Coronary artery (tissue), 2 donors: ENCODE data around the gene TMPRSS11B.
"Not testable (repeated sequence)": the region's sequence is repeated elsewhere in the genome, so short reads cannot be mapped to it uniquely, and the experiment has no call there.

Source experiments
- DNase-seq: peaks from one replicate; pipeline ENCODE4 v3.0.0-alpha.2; 2017; ENCODE audit warnings: low spot score
- H3K27ac ChIP-seq, 2 donors: fragments of 200-600 bp; sonication (generic); one replicate each; pipeline ENCODE4 v1.5.1; 2016 to 2019
- H3K4me3 ChIP-seq: fragments of 200-600 bp; sonication (generic); 2 replicates; pipeline ENCODE4 v1.5.1; 2016; ENCODE audit warnings: mild to moderate bottlenecking, moderate library complexity
- TF ChIP-seq, protein P1 (sequence below): fragments of 200-600 bp; sonication (generic); IDR thresholded peaks from one replicate; pipeline ENCODE4 v1.5.1; 2019; ENCODE audit warnings: antibody characterized with exemption

The TMPRSS11B gene

GRCh38 chr4:68218044-68218443 lies 27.4 kb downstream of the TMPRSS11B start:
- TF ChIP-seq, protein P1, sequence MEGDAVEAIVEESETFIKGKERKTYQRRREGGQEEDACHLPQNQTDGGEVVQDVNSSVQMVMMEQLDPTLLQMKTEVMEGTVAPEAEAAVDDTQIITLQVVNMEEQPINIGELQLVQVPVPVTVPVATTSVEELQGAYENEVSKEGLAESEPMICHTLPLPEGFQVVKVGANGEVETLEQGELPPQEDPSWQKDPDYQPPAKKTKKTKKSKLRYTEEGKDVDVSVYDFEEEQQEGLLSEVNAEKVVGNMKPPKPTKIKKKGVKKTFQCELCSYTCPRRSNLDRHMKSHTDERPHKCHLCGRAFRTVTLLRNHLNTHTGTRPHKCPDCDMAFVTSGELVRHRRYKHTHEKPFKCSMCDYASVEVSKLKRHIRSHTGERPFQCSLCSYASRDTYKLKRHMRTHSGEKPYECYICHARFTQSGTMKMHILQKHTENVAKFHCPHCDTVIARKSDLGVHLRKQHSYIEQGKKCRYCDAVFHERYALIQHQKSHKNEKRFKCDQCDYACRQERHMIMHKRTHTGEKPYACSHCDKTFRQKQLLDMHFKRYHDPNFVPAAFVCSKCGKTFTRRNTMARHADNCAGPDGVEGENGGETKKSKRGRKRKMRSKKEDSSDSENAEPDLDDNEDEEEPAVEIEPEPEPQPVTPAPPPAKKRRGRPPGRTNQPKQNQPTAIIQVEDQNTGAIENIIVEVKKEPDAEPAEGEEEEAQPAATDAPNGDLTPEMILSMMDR = no peak
- DNase-seq = no peak
- Histone ChIP-seq H3K4me3 (no peak overlapping the region), H3K27ac (no peak overlapping the region)

- H3K27ac ChIP-seq = no peak overlapping the region
- no peak for DNase-seq
- H3K4me3 ChIP-seq = no peak overlapping the region
- TF ChIP-seq, protein P1 = no peak
Observed at GRCh38 chr4:68216501-68216900, 29.0 kb downstream of the TMPRSS11B start.

- TF ChIP-seq, protein P1 = no peak
- no peak for DNase-seq
- Histone ChIP-seq H3K4me3 (no peak overlapping the region), H3K27ac (no peak overlapping the region)
Observed at GRCh38 chr4:68209003-68209402, 36.5 kb downstream of the TMPRSS11B start.

- H3K4me3 ChIP-seq, DNase-seq, H3K27ac ChIP-seq: not testable (repeated sequence)
Observed at GRCh38 chr4:68194305-68194704, 51.2 kb downstream of the TMPRSS11B start.

DNA sequence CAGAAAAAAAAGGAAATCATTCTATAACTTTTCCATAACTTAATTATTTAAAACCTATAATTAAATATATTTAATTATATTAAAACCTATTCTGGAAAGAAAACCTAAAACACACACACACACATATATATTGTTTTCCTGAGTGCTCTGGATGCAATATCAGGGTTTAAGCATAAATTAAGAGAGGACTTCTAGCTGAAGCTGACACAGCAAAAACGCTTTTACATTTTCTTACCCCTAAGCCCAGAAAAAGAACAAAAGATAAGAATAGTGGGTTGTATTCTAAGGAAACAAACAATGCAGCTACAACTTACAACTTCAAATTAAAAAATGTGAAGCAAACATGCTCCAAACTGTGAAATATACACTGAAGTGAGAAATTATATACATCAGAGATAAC lies 52.3 kb downstream of the TMPRSS11B start:
- no peak for DNase-seq
- TF ChIP-seq, protein P1 = no peak
- Histone ChIP-seq H3K4me3 (no peak overlapping the region), H3K27ac (no peak overlapping the region)

GRCh38 chr4:68187145-68187544 lies 58.3 kb downstream of the TMPRSS11B start:
- DNase-seq = no peak
- TF ChIP-seq, protein P1 = no peak

DNA sequence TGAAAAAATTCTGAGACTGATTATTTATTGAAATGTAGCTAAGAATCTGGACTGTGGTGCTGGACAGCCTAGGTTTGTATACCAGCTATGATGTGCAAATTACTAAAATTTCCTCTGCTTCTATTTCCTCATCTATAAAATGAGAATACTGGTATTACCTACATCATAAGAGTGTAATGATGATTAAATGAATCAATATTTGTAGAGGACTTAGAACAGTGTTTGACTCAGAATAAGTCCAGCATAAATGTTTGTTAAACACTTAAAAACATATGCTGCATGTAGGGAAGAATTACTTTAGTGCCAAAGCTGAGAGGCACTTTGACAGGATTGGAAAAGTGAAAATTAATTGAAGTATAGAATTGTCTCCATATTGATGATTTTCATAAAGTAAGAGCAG lies 60.6 kb downstream of the TMPRSS11B start:
- H3K4me3 ChIP-seq = no peak overlapping the region
- TF ChIP-seq, protein P1 = no peak
- DNase-seq = no peak
- H3K27ac ChIP-seq = no peak overlapping the region

More at GRCh38 chr4:68187145-68187544, 58.3 kb downstream of the TMPRSS11B start:
- no peak overlapping the region for H3K4me3 ChIP-seq
- H3K27ac ChIP-seq = no peak overlapping the region

GRCh38 chr4:68183417-68183816 lies 62.1 kb downstream of the TMPRSS11B start:
- no peak overlapping the region for H3K4me3 ChIP-seq
- no peak overlapping the region for H3K27ac ChIP-seq
- DNase-seq = no peak
- TF ChIP-seq, protein P1 = no peak
